Measurements from ENCODE around the gene MYLK4. TPM values are rescaled to one million over a fixed set of nuclear protein-coding genes. Genes with fewer than 3 reads are reported as not detected.

MYLK4 gene
- total RNA-seq, 4 donors from 2014 or later = 0.42 to 0.98 (median 0.52) TPM

DNA sequence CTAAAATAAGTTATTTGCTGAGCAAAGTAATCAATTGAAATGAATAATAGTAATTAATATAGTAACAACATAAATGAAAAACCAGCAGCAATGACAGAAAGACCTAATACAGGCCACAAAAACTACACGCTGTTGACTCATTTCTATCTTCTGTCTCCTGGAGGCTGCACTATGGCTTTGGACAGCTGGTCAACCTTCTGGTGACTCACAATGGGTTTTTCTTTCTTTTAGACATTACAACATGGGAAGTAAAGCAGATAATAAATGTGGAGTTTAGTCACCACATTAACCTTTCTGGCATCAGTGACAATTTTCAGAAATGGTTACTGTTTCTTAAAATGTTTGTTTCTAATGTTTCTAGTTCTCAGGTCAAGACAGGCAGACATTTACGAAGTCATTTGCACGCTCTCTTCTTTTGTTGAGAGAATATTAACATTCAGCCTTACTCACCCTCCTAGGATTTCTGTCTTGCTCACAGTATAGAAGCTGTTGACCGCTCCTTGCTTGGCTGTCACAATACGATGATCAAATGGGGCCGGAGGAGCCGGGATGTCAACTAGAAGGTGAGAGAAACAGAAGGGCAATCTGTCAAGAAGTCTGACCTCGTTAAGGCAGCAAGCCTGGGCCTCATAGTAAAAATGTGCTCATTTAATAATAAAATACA is 62.2 kb downstream of the MYLK4 start:
- Histone ChIP-seq H3K27ac (no peak overlapping the region), H3K4me1 (no peaks in the 10 kb centered on the region), H3K27me3 (no peaks in the 10 kb centered on the region), H3K9me3 (no peaks in the 10 kb centered on the region), H3K36me3 (no peaks in the 10 kb centered on the region), H3K4me3 (no peak overlapping the region)
- TF ChIP-seq, protein P1, sequence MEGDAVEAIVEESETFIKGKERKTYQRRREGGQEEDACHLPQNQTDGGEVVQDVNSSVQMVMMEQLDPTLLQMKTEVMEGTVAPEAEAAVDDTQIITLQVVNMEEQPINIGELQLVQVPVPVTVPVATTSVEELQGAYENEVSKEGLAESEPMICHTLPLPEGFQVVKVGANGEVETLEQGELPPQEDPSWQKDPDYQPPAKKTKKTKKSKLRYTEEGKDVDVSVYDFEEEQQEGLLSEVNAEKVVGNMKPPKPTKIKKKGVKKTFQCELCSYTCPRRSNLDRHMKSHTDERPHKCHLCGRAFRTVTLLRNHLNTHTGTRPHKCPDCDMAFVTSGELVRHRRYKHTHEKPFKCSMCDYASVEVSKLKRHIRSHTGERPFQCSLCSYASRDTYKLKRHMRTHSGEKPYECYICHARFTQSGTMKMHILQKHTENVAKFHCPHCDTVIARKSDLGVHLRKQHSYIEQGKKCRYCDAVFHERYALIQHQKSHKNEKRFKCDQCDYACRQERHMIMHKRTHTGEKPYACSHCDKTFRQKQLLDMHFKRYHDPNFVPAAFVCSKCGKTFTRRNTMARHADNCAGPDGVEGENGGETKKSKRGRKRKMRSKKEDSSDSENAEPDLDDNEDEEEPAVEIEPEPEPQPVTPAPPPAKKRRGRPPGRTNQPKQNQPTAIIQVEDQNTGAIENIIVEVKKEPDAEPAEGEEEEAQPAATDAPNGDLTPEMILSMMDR (IDR thresholded peaks at IDR 0.05) = no peak
- no peak for TF ChIP-seq EP300 (IDR thresholded peaks at IDR 0.05)
- no peak for TF ChIP-seq POLR2A (IDR thresholded peaks at IDR 0.05)
- 83 to 86% methylated on average over 8 of the region's 8 CpGs for WGBS, 2 donors
- DNase-seq (ENCODE audit: low spot score in 2 of 2) = no peak

DNA sequence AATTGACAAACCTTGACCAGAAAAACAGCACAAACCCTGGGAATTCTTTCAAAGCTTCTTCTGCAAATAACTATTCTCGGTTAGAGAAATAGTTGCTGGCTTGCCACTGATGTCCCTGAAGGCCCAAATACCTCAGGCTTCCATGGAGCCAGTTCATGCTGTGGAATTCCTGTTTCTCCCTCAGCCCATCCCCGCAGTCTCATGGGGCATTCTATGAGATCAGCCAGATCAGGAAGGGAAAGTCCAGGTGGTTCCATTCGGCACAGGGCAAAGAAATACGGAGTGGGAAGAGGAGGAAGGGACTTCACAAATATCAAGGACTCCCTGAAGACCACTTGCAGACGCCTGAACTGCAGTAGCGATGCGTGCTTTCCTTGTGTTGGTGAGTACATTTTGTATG is 63.3 kb downstream of the MYLK4 start:
- whole genome bisulfite sequencing, 2 donors = 72 to 73% methylated on average over 7 of the region's 7 CpGs
- no peaks in the 10 kb centered on the region for H3K9me3 ChIP-seq
- H3K4me3 ChIP-seq = no peak overlapping the region
- no peaks in the 10 kb centered on the region for H3K36me3 ChIP-seq
- H3K27ac ChIP-seq = no peak overlapping the region
- TF ChIP-seq EP300 (IDR thresholded peaks at IDR 0.05) = peak in 1 of 2 donors; percentile 11
- TF ChIP-seq, protein P1 (IDR thresholded peaks at IDR 0.05) = no peak
- H3K4me1 ChIP-seq = no peaks in the 10 kb centered on the region
- no peak for DNase-seq (ENCODE audit: low spot score in 2 of 2)
- no peaks in the 10 kb centered on the region for H3K27me3 ChIP-seq

DNA sequence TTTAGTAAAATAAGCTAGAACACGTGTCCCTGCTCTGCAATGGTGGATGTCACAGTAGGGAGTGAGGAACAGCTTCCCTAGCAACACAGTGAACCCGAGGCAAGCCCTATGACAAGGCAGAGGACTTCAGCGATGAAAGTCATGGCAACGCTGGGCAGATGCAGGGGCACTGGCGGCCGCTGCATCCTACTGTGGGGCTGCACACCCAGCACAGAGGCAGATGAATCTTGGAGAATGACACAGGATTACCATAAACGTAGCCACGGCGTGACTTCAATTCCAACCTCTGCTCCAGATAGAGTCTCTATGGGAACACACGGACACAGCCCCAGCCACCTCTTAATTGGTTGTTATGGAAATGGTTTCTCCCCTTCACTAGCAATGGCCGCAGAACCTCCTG is 64.2 kb downstream of the MYLK4 start:
- TF ChIP-seq, protein P1 (IDR thresholded peaks at IDR 0.05) = no peak
- TF ChIP-seq POLR2A (IDR thresholded peaks at IDR 0.05) (no peak), EP300 (IDR thresholded peaks at IDR 0.05) (no peak)
- Histone ChIP-seq H3K9me3 (no peaks in the 10 kb centered on the region), H3K27me3 (no peaks in the 10 kb centered on the region), H3K4me3 (no peak overlapping the region), H3K36me3 (no peaks in the 10 kb centered on the region), H3K27ac (no peak overlapping the region), H3K4me1 (no peaks in the 10 kb centered on the region)
- WGBS, 2 donors = 85 to 90% methylated on average over 11 of the region's 11 CpGs
- DNase-seq (ENCODE audit: low spot score in 2 of 2) = no peak

DNA sequence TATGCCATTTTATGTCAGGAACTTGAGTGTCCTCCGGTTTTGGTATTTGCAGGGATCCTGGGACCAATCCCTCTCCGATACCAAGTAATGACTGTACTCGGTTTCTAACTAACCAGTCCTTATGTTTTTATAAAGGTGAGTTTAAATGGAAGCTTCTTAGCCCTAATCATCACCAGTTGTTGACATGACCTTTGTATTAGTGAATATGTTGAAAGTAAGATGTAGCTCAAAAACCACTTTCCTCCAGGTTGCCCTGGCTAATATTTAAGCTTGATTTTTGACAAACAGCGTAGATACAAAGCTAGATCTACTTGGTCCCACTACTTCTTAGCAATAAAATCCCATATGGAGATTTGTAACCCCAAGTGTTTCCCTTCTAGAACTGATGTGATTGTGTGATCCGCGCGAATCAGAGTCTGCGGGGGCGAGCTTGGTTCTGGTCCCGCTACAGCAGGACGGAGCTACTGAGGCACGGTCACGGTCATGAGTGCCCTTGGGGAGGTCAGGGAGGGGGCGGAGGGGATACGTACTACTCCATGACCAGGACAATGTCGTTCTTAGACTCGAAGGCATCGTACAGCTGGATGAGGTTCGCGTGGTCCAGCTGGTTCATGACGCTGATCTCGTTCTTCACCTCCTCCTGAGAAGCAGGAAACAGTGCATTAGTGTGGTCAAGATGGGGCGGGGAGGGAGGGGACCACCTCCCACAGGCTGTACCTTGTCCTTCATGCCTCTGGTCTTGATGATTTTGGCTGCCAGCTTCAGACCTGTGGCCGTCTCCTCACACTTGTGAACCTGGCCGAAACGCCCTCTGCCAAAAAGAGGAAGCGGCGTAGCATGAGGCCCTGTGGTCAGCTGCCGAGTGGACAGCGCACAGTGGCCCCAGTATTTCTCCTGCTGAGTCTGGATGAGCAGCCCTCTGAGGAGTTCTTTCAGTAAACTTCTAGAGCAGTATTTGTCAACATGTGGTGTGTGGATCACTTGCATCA is 65.7 kb downstream of the MYLK4 start:
- H3K36me3 ChIP-seq = no peaks in the 10 kb centered on the region
- H3K9me3 ChIP-seq = no peaks in the 10 kb centered on the region
- no peak overlapping the region for H3K27ac ChIP-seq
- TF ChIP-seq, protein P1 (IDR thresholded peaks at IDR 0.05) = no peak
- TF ChIP-seq POLR2A (IDR thresholded peaks at IDR 0.05) = no peak
- TF ChIP-seq EP300 (IDR thresholded peaks at IDR 0.05) = no peak
- H3K27me3 ChIP-seq = no peaks in the 10 kb centered on the region
- H3K4me3 ChIP-seq = no peak overlapping the region
- H3K4me1 ChIP-seq = no peaks in the 10 kb centered on the region
- WGBS, 2 donors = 95 to 97% methylated on average over 30 of the region's 30 CpGs
- DNase-seq (ENCODE audit: low spot score in 2 of 2) = no peak
